HepG2 (cell line): Measurements from ENCODE around the gene ACSM5. TPM values are rescaled to one million over a fixed set of nuclear protein-coding genes. Genes with fewer than 3 reads are reported as not detected.

Experiments used
- CREB1 ChIP-seq, 2 experiments: fragments of 450-650 bp in 1 of 2; IDR thresholded peaks; 2 replicates each; pipeline ENCODE4 v1.6.1; 2016 to 2017; ENCODE audit warnings: control low read depth in 1 of 2, mild to moderate bottlenecking in 1 of 2, missing compliant biosample characterization in 1 of 2, missing genetic modification characterization in 1 of 2
- E2F1 ChIP-seq: sonication (generic); formaldehyde crosslinking; IDR thresholded peaks from 2 replicates; pipeline ENCODE4 v1.5.0; 2020; ENCODE audit warnings: missing genetic modification reagents
- GPN1 ChIP-seq: sonication (generic); formaldehyde crosslinking; IDR thresholded peaks from 2 replicates; pipeline ENCODE4 v1.5.1; 2020; ENCODE audit warnings: missing genetic modification reagents, borderline replicate concordance
- HOXA5 ChIP-seq: sonication (generic); formaldehyde crosslinking; IDR thresholded peaks from 2 replicates; pipeline ENCODE4 v1.4.0; 2020; ENCODE audit warnings: missing genetic modification reagents
- MBD4 ChIP-seq: IDR thresholded peaks from 2 replicates; pipeline ENCODE4 v1.6.1; 2012; ENCODE audit warnings: low read length, inconsistent platforms, borderline replicate concordance
- MED1 ChIP-seq: sonication (generic); formaldehyde crosslinking; IDR thresholded peaks from 2 replicates; pipeline ENCODE4 v1.4.0; 2020; ENCODE audit warnings: missing genetic modification reagents
- SOX6 ChIP-seq, 2 experiments: fragments of 450-650 bp in 1 of 2; sonication (generic) in 1 of 2; formaldehyde crosslinking in 1 of 2; IDR thresholded peaks; 2 replicates each; pipeline versions ENCODE4 v1.4.0 to v1.6.1; 2017 to 2020; ENCODE audit warnings: antibody characterized with exemption in 1 of 2, mild to moderate bottlenecking in 1 of 2, missing genetic modification reagents in 1 of 2
- SP4 ChIP-seq: sonication (generic); formaldehyde crosslinking; IDR thresholded peaks from 2 replicates; pipeline ENCODE4 v1.8.1; 2023; ENCODE audit warnings: mild to moderate bottlenecking, missing genetic modification reagents
- YEATS4 ChIP-seq: sonication (generic); formaldehyde crosslinking; IDR thresholded peaks from 2 replicates; pipeline ENCODE4 v1.4.0; 2020; ENCODE audit warnings: missing genetic modification reagents, borderline replicate concordance
- ZMYM4 ChIP-seq: sonication (generic); formaldehyde crosslinking; IDR thresholded peaks from 2 replicates; pipeline ENCODE4 v1.8.1; 2023; ENCODE audit warnings: mild to moderate bottlenecking, missing genetic modification reagents
- ZNF512 ChIP-seq: sonication (generic); formaldehyde crosslinking; IDR thresholded peaks from 2 replicates; pipeline ENCODE4 v1.4.0; 2020; ENCODE audit warnings: mild to moderate bottlenecking, missing genetic modification reagents
- ZNF607 ChIP-seq: sonication (generic); formaldehyde crosslinking; IDR thresholded peaks from 2 replicates; pipeline ENCODE4 v1.5.1; 2020; ENCODE audit warnings: missing genetic modification reagents, mild to moderate bottlenecking, borderline replicate concordance
- ZNF646 ChIP-seq: sonication (generic); formaldehyde crosslinking; IDR thresholded peaks from 2 replicates; pipeline ENCODE4 v1.9.0; 2021; ENCODE audit warnings: mild to moderate bottlenecking, missing genetic modification reagents
- ZNF782 ChIP-seq: sonication (generic); formaldehyde crosslinking; IDR thresholded peaks from 2 replicates; pipeline ENCODE4 v1.4.0; 2020; ENCODE audit warnings: missing genetic modification reagents, mild to moderate bottlenecking, borderline replicate concordance
- polyA plus RNA-seq, 8 experiments: library from polyadenylated mRNA; depleted of rRNA in 3 of 8; stranded (reverse) in 7 of 8; unstranded in 1 of 8; fragments of >200 nt; fragmentation: Illumina TruSeq in 4 of 8; extraction: Trizol in 4 of 8; gene quantifications; 2 replicates each; pipeline versions ENCODE4 v1.2.1 to v1.2.3, GENCODE V29; 2011 to 2016; ENCODE audit warnings: low read depth in 4 of 8, missing spikeins in 1 of 8, mixed read lengths in 1 of 8; ENCODE audit not compliant: insufficient read depth in 1 of 8
- total RNA-seq, 5 experiments: library from RNA; depleted of rRNA; stranded (reverse); fragments of >200 nt; fragmentation: Illumina TruSeq; extraction: Trizol; gene quantifications; 2 replicates each; pipeline ENCODE4 v1.2.3, GENCODE V29; 2016; ENCODE audit warnings: low read depth in 1 of 5
- TF ChIP-seq, protein P1 (sequence below): sonication (generic); formaldehyde crosslinking; IDR thresholded peaks from 2 replicates; pipeline ENCODE4 v1.5.0; 2020; ENCODE audit warnings: mild to moderate bottlenecking, missing genetic modification reagents, borderline replicate concordance
- TF ChIP-seq, protein P2 (sequence below): sonication (generic); formaldehyde crosslinking; IDR thresholded peaks from 2 replicates; pipeline ENCODE4 v1.8.0; 2022; ENCODE audit warnings: missing genetic modification reagents, low read depth, mild to moderate bottlenecking, borderline replicate concordance

The ACSM5 gene
- total and polyA plus RNA-seq, 2 of the 13 experiments (the other 11 are each of a cell fraction or from before 2014, with no cell fraction given), result 9.1 to 15.0 TPM

DNA sequence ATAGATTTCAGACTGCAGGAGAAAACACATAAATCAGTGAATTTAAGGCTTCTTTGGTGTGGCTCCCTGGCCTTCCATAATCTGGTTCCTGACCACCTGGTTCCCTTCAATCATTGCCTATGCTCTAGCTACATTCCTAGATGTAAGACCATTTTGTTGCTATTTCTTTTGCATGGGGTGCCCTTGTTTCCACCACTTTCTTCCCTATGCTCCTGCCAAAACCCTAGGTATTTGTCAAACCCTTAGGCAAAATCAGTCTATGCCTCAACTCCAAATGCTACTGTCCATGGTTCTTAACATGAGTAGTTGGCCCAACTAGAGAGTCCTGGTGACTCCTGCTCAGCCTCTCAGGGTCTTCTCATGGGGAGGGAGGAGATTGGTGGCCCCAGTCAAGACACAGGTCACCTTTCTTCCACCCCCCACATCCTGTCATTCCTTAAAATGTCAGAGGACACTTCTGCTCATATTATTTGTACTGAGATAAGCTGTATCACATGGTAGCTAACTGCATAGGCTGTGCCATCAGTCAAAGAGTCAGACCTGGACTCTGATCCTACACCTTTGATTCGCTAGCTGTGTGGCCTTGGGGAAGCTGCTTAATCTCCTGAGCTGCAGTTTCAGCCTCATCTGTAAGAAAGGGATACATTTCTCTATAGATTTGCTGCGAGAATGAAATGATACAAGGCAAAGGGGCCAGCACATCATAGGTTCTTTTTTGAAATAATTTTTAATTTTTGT is 15.0 kb downstream of the ACSM5 start (continued):
- 0 out of 2 replicates have a peak, but pooled peaks have one; percentile 32 for TF ChIP-seq YEATS4 (CRISPR knock-in tag)
- no peak for TF ChIP-seq GPN1 (CRISPR knock-in tag)
- peak; percentile 79; the same call in 1 of the 2 replicates for TF ChIP-seq ZNF607 (CRISPR knock-in tag)
- TF ChIP-seq ZNF512 (CRISPR knock-in tag), result no peak
- no peak for TF ChIP-seq E2F1
- no peak for TF ChIP-seq SOX6 (IDR thresholded peaks at IDR 0.05)
- peak; percentile 89 for TF ChIP-seq SOX6 (CRISPR knock-in tag; IDR thresholded peaks at IDR 0.05)
- TF ChIP-seq HOXA5, result no peak; the same call in none of the 2 replicates
- no peak for TF ChIP-seq MBD4
- TF ChIP-seq ZMYM4 (CRISPR knock-in tag), result peak; percentile 96
- TF ChIP-seq SP4 (CRISPR knock-in tag), result peak; percentile 72
- no peak for TF ChIP-seq ZNF782 (CRISPR knock-in tag)
- TF ChIP-seq ZNF646, result no peak; the same call in 1 of the 2 replicates
- TF ChIP-seq CREB1 (IDR thresholded peaks at IDR 0.05), result peak; percentile 5; the same call in 1 of the 2 replicates
- TF ChIP-seq CREB1 (CRISPR knock-in tag; IDR thresholded peaks at IDR 0.05), result peak; percentile 59; the same call in 1 of the 2 replicates
- TF ChIP-seq MED1 (CRISPR knock-in tag), result peak; percentile 98
- TF ChIP-seq, protein P1, sequence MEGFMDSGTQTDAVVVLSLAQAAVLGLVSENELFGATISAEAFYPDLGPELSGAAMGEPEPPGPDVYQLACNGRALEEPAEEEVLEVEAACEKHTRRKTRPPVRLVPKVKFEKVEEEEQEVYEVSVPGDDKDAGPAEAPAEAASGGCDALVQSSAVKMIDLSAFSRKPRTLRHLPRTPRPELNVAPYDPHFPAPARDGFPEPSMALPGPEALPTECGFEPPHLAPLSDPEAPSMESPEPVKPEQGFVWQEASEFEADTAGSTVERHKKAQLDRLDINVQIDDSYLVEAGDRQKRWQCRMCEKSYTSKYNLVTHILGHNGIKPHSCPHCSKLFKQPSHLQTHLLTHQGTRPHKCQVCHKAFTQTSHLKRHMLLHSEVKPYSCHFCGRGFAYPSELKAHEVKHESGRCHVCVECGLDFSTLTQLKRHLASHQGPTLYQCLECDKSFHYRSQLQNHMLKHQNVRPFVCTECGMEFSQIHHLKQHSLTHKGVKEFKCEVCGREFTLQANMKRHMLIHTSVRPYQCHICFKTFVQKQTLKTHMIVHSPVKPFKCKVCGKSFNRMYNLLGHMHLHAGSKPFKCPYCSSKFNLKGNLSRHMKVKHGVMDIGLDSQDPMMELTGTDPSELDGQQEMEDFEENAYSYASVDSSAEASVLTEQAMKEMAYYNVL (CRISPR knock-in tag), result no peak
- TF ChIP-seq, protein P2, sequence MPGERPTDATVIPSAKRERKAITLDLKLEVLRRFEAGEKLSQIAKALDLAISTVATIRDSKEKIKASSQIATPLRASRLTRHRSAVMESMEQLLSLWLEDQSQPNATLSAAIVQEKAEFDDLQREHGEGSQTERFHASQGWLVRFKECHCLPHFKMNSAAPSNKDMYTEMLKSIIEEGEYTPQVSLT (CRISPR knock-in tag), result no peak
